Activated gamma-delta T cell (primary cell): Measurements from ENCODE around the gene NOM1.

Experiments
- DNase-seq: peaks from one replicate; lab custom pipeline; 2025; lab: John Stamatoyannopoulos, UW

NOM1 gene

DNA sequence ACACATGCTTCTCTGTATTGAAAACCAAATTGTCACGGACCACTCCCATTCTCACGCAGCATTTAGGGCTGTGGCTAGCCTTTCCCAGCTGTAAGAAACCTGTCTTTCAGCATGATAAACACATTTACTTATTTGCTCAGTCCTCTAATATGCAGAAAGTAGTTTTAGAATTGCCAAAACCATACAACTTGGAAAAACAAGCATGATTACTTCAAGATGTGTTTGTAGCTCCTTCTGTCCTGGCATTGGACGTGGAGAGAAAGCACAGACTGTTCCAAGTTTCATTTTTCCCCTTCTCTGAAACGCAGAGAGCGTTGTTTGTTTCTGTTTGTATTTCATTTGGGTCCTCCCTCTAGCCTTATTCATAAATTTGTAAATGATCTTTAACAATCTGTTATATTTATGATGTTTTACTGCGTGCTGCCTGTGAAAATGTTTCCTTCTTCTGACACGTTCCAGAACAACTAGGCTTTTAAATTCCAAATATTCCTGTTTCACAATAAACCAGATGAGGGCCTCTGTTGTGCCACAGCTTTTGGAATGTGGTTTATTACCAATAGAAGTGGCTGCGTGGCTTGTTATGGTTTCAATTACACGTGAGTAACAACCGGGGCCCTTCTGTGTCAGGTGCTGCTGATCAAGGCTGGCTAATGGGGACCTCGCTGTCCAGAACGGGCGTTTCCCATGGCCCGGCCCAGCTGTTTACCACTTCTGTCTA lies 34.8 kb downstream of the NOM1 start:
- no peak for DNase-seq

DNA sequence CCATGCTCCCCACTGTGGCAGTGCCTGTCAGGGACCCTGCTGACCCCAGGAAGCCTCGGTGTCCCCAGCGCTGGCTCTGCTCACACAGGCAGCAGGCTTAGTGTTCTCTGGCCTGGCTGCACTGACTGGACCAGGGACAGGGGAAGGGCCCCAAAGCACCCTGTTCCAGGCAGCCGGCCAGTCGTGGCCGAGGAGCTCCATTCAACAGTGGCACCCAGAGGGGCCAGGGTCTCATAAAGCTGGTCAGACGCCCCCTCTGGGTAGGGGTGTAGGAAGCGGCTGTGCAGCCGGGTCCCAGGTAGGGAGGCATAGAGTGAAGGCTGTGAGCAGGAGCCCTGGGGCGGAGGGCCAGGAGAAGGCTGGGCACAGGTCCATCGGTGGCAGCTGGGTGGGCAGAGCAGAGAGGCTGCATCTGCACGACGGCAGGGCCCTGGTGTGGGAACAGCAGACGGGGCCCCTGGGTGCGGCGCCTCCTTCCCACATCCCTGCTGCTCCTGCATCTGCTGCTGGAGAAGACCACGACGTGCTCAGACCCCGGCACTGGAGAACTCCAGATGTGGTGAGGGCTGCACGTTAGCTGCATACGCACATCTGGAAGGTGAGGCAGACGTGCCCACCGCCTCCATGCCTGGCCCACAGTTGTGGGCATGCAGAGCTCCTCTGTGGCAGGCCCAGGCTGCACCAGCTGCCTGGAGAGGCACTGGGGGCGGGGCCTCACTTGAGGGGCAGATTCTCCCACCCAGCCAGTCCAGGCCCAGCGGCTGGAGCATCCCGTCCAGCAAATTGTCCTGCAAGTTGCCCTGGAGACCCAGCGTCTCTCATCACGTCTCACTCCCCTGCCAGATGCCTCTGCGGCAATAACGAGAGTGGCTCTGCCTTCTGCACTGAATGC lies 35.8 kb downstream of the NOM1 start:
- DNase-seq = no peak

- no peak for DNase-seq
Observed at GRCh38 chr7:156986378-156986777, 36.9 kb downstream of the NOM1 start.

DNA sequence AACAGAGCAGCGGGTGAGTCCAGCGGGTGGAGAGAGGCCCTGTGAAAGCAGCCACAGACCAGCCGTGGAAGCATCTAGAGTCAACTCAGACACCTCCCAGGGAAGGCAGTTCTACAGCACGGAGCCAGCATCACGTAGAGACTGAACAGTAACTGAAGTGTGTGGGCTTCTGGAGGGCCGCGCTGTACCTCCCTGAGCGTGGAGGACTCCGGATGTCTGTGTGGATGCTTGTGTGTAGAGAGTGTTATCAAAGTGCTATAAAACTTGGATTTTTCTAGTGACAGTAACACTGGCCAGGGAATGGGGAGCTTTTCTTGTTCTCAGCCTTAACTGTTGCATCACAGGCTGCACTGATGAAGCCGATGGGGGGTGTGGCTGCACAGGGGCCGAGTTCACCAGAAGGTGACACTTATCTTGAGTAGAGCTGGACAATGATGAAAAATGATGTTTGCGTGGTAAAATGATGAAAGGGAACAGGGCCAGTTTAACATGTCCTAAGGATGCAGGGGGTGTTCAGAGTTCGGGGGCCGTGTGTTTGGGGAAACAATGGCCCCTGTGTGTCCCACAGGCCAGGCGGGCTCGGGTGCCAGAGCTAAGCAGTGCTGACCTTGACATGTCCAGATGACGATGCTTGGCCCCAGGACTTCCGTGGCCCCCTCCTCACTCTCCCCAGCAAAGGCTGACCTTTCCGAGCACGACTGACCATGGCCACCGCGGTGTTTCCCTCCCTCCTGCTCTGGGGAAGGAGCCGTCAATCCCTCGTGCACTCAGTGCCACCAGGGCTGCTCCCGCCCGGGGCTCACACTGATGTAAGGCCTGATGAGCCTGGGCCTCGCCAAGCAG lies 39.1 kb downstream of the NOM1 start:
- DNase-seq = no peak

DNA sequence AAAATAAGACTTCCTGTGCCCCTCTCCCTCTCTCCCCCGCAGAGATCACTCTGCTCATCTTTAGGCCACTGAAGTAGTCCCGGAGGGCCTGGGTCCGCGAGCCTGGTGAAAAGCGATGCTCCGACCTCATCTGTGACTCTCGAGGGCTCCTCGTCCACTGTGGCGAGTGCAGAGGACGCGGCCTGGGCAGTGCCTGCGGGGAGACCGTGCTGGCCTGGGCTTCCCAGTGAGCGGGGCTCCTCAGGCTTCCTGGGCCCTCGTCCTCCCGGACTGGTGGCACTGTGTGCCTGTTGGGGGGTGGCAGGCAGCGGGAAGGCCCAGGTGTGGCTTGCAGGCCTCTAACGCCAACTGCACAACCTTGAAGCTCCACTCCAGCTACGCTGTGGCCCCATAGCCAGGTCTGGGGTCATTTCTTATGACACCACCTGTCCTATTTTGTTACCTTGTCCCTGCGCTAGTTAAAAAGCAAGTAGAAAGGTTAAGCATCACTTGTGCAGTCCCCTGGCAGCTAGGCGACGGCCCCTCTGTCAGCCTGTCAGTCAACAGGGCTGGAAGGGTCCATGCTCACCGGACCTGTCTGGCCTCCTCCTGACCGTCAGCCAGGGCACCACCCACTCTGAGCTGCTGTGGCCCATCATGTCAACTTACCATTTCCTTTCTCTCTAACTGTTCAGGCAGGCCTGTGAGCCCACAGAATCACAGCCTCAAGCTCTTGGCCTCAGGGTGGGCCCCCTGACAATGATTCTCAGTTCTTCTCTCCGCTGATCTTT lies 40.4 kb downstream of the NOM1 start:
- no peak for DNase-seq

DNA sequence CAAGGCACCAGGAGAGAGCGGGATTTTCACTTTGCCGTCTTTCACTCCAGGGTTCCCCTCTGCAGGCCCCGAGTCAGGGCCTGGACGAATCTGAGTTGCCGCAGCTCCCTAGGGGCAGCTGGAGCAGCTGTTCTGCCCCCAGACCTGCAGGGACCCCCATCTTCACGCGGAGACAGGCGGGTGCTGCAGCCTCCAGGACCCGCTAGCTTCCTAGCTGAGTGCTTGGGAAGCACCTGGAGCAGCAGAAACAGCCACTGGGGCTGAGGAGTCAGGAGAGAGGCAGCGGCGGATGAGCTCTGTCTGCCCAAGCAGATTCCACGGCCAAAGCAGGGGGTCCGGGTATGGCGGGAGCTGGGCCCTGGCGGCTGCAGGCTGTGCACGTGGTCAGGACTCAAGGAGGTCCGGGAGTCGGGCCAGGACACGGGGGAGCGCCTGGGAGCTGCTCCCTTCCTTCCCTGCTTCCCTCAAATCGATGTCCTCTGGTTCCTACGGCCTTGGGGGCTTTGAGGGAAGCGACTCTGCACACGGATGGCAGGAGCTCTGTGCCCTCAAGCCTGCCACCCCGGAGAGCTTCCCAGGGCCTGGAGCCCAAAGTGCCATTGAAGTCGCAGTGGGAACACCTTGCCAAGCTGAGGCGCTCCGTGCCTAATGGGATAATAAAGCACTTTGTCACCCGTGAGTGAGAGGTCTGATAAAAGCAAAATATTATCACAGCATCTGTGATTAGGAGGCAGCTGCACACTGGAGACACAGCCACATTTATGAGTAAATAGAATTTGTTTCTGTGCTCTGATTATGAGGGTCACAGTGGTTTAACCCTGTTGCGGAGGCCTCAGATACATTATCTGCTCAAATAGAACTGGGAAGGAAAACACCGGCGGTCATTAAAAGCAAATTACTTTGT lies 43.8 kb downstream of the NOM1 start:
- DNase-seq = no peak

GRCh38 chr7:156993925-156994235 lies 44.4 kb downstream of the NOM1 start:
- no peak for DNase-seq

GRCh38 chr7:156994417-156994816 lies 44.9 kb downstream of the NOM1 start:
- no peak for DNase-seq

DNA sequence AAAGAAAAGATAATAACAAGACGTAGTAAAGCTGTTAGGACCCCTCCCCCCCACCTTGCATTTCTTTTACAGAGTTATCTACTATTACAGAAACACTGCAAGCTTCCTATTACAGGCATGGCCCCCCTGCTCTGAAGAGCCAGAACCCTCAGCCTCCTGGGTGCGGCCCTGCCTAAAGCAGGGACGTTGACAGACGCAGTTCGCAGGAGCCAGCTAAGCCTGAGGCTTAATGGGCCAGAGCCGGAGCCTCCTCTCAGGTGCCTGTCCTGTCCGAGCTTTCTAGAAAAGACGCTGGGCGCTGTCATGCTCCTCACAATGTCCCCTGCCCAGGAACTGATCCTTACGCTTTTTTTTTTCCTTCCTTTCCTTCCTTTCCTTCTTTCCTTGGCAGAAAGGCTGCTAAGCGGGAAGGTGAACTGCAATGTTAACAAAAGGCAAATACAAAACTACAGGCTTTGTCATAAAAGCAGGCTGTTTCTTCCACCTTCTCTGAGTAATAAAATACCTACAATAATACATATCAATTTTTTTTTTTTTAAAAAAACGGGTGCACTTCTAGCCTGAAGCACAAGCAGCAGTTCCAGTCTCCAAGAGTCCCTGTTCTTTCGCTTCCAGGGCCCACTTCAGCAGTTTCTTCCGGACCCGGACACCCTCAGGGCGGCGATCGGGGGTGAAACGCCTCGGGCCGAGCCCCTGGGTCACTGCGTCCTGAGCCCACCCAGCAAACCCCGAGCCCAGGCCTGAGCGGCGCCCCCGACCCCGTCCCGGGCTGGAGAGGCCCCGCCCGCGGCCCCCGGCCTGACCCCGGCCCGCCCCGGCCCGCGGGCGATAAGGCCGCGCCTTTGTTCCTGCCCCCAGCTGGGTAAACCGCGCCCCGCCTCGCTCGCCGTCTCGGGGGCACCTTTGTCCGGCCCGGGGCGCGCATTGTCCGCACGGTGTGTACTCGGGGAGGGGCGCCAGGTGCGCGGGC lies 49.8 kb downstream of the NOM1 start:
- DNase-seq = no peak

- no peak for DNase-seq
Observed at GRCh38 chr7:156999958-157000726, 50.6 kb downstream of the NOM1 start.

DNA sequence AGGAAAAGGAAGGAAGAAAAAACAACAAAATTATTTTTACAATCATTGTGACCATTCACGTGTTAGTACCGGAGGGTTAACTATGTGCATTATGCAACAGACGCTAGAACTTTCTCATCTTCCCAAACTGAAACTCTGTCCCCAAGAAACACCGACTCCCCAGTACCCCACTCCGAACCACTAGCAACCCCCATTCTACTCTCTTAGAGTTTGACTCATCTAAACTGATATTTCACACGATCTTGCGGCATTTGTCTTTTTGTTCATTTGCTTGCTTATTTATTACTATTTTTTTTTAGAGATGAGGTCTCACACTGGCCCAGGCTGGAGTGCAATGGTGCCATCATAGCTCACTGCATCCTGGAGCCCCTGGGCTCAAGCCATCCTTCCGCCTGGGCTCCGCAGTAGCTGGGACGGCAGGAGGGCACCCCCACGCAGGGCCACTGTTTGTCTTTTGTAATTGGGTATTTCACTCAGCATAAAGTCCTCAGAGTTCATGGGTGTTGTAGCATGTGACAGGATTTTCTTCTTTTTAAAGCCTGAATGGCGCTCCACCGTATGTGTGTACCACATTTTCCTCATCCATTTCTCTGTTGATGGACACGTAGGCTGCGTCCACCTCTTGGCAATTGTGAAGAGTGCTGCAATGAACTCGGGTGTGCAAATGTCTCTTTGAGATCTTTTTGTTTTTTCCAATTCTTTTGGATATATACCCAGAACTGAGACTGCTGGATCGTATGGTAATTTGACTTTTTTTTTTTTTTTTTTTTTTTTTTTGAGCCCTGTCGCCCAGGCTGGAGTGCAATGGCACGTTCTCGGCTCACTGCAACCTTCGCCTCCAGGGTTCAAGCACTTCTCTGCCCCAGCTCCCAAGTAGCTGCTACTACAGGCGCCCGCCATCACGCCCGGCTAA lies 51.5 kb downstream of the NOM1 start:
- no peak for DNase-seq

GRCh38 chr7:157001920-157002818 lies 52.7 kb downstream of the NOM1 start:
- DNase-seq = no peak

- no peak for DNase-seq
Observed at GRCh38 chr7:157002819-157003421, 53.4 kb downstream of the NOM1 start.

DNA sequence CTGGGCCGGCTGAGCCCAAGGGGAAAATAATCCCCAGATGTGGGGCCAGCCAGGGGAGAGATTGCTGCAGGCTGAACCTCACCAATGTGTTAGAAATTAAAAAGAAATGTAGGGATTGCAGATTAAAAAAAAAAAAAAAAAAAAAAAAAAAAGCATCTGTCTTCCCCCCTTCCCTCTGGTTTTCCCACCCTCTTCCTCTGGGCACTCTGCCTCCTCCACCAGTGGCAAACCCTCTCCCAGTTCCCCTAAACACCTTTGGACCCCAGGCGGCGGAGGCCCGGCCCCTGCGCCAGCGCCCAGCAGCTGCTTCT lies 53.9 kb downstream of the NOM1 start:
- DNase-seq = no peak

- no peak for DNase-seq
Observed at GRCh38 chr7:157003756-157004520, 54.4 kb downstream of the NOM1 start.
